ENCODE measurements around the gene EVA1B. TPM values are rescaled to one million over a fixed set of nuclear protein-coding genes. Genes with fewer than 3 reads are reported as not detected.

EVA1B gene
- total RNA-seq, 1 experiment from 2014 or later = 25.1 TPM

- no peak overlapping the region for H3K9ac ChIP-seq (ENCODE audit: low read length)
- no peak overlapping the region for H3K4me3 ChIP-seq (replicated peaks in 1 of 2; ENCODE audit: low read depth in 1 of 2, low read length in 2 of 2)
- RAD21 ChIA-PET (ENCODE audit: low non-redundant PET in 1 of 2, low total read pairs in 2 of 2, uncharacterized antibody in 2 of 2, unreplicated experiment in 2 of 2) = interaction anchor here (0.5 to 1.0 kb wide), 3 partner anchors 29 to 76 kb away, joined by 3 to 4 read pairs (median 3); no protein-coding TSS in a partner anchor
- H3K27ac ChIP-seq (ENCODE audit: low read depth, low read length) = 0 out of 2 replicates have a peak overlapping the region, but pooled peaks have one; percentile 11
- no peaks in the 10 kb centered on the region for H3K9me2 ChIP-seq (ENCODE audit: insufficient read depth)
- H3K27me3 ChIP-seq (ENCODE audit: insufficient read depth, low read length) = no peaks in the 10 kb centered on the region
- no TSS peak for BruUV-seq (replicated peaks)
- H4K20me1 ChIP-seq (ENCODE audit: insufficient read depth) = no peaks in the 10 kb centered on the region
- H2AFZ ChIP-seq (ENCODE audit: low read depth, low read length, poor library complexity, severe bottlenecking) = no peak overlapping the region
- no peak overlapping the region; the same call in 1 of the 2 replicates for H3K4me2 ChIP-seq (ENCODE audit: low read length)
- H3K79me2 ChIP-seq (ENCODE audit: insufficient read depth, low read length) = no peaks in the 10 kb centered on the region
- intact Hi-C loops (cut with micrococcal nuclease) = loop anchor here (1.0 kb wide), 1 partner anchor 79 kb away; no protein-coding TSS in a partner anchor
- peaks cover 0 to 6% of the 10 kb centered on the region in 2 experiments; a peak in 1 of 4 replicates for H3K4me1 ChIP-seq (ENCODE audit: control insufficient read depth in 1 of 2, insufficient read depth in 2 of 2, low read length in 2 of 2)
- H3K36me3 ChIP-seq (ENCODE audit: control insufficient read depth in 1 of 2, insufficient read depth in 2 of 2, low read length in 2 of 2) = peaks cover 5 to 10% of the 10 kb centered on the region in 2 experiments; a peak in 3 of 4 replicates
- ATAC-seq = peak; percentile 90
- CTCF ChIA-PET = interaction anchor here (0.6 to 1.9 kb wide), 9 partner anchors 8 to 193 kb away, joined by 3 to 8 read pairs (median 4); partner anchors contain the start of gene TRAPPC3
- DNase-seq (ENCODE audit: low read depth, low spot score) = no peak
- POLR2A ChIA-PET = interaction anchor here (1.0 kb wide), 1 partner anchor 58 kb away, joined by 3 read pairs; no protein-coding TSS in a partner anchor
- TF ChIP-seq POLR2A (IDR thresholded peaks at IDR 0.05; ENCODE audit: borderline replicate concordance, extremely low read depth, insufficient read depth, insufficient read length) = no peak
- TF ChIP-seq RAD21 (IDR thresholded peaks at IDR 0.05; ENCODE audit: low read depth) = peak; percentile 97
- no peak for TF ChIP-seq POLR2AphosphoS5 (IDR thresholded peaks at IDR 0.05; ENCODE audit: low read depth, low read length)
- no peak for TF ChIP-seq YY1 (IDR thresholded peaks at IDR 0.05; ENCODE audit: extremely low read depth, insufficient replicate concordance, low read depth, low read length)
- TF ChIP-seq CTCF (IDR thresholded peaks at IDR 0.05 in 2 of 3, conservative IDR thresholded peaks at IDR 0.05 in 1 of 3; ENCODE audit: borderline replicate concordance in 1 of 3, insufficient read depth in 1 of 3, low read depth in 2 of 3, low read length in 2 of 3) = peak; percentile 75 to 87 (median 83)
- TF ChIP-seq ELF1 (IDR thresholded peaks at IDR 0.05; ENCODE audit: borderline replicate concordance, low read depth) = no peak
- no peak for TF ChIP-seq EZH2phosphoT487 (IDR thresholded peaks at IDR 0.05; ENCODE audit: borderline replicate concordance)
- no peak for TF ChIP-seq EGR1 (IDR thresholded peaks at IDR 0.05; ENCODE audit: low read depth)
- no peak for TF ChIP-seq JUND (IDR thresholded peaks at IDR 0.05)
- H3K9me3 ChIP-seq (ENCODE audit: control insufficient read depth in 1 of 2, insufficient read depth in 1 of 2, low read depth in 1 of 2, low read length in 2 of 2) = no peaks in the 10 kb centered on the region
Measured at GRCh38 chr1:36342426-36343185, 19.2 kb upstream of the EVA1B start.
